H1 (cell line): Measurements from ENCODE around the gene GFAP. TPM values are rescaled to one million over a fixed set of nuclear protein-coding genes. Genes with fewer than 3 reads are reported as not detected.

ENCODE experiments used
- CHD7 ChIP-seq: fragments of 300-600 bp; sonication (generic); IDR thresholded peaks from 2 replicates; pipeline ENCODE4 v1.7.1; 2012; ENCODE audit warnings: low read length, moderate library complexity, mild to moderate bottlenecking, inconsistent platforms; ENCODE audit not compliant: insufficient replicate concordance
- CTBP2 ChIP-seq: IDR thresholded peaks from 2 replicates; pipeline ENCODE4 v1.7.0; 2011; ENCODE audit warnings: borderline replicate concordance, mild to moderate bottlenecking, moderate library complexity, mixed read lengths, low read length; ENCODE audit not compliant: insufficient read depth, insufficient read length
- E2F6 ChIP-seq: IDR thresholded peaks from 2 replicates; pipeline ENCODE4 v1.6.1; 2012; ENCODE audit warnings: inconsistent platforms
- JUN ChIP-seq: IDR thresholded peaks from 2 replicates; pipeline ENCODE4 v1.6.1; 2011; ENCODE audit warnings: low read depth, mild to moderate bottlenecking, improper control_type of control experiment, low read length
- NANOG ChIP-seq: IDR thresholded peaks from 2 replicates; pipeline ENCODE4 v1.6.1; 2011; ENCODE audit warnings: low read length, low read depth, mild to moderate bottlenecking, inconsistent platforms; ENCODE audit not compliant: insufficient read depth, poor library complexity, severe bottlenecking
- NRF1 ChIP-seq: IDR thresholded peaks from 2 replicates; pipeline ENCODE4 v1.6.1; 2011; ENCODE audit warnings: mild to moderate bottlenecking, low read depth, low read length, improper control_type of control experiment
- RAD21 ChIP-seq, 2 experiments: IDR thresholded peaks in 1 of 2; conservative IDR thresholded peaks in 1 of 2; 2 replicates each; pipeline ENCODE4 v1.6.1; 2011; ENCODE audit warnings: low read depth in 2 of 2, low read length in 2 of 2, improper control_type of control experiment in 1 of 2, inconsistent platforms in 1 of 2, mild to moderate bottlenecking in 1 of 2, moderate library complexity in 1 of 2
- SP1 ChIP-seq: IDR thresholded peaks from 2 replicates; pipeline ENCODE4 v1.6.1; 2011; ENCODE audit warnings: low read depth, low read length
- ZNF274 ChIP-seq: IDR thresholded peaks from 2 replicates; pipeline ENCODE4 v1.7.0; 2012; ENCODE audit warnings: low read length, borderline replicate concordance; ENCODE audit errors: extremely low read depth
- polyA plus RNA-seq, 7 experiments: library from polyadenylated mRNA; depleted of rRNA in 3 of 7; stranded (reverse) in 5 of 7; unstranded in 2 of 7; fragments of >200 nt in 5 of 7; fragments of 200-250 nt in 2 of 7; gene quantifications; 1 replicate in 5 of 7; 2 replicates in 1 of 7; 4 replicates in 1 of 7; pipeline versions ENCODE4 v1.2.1 to v1.2.3, GENCODE V29; 2011 to 2013; ENCODE audit warnings: missing spikeins in 2 of 7, mixed read lengths in 2 of 7
- total RNA-seq: library from RNA; stranded (reverse); fragmentation: NEBNext Ultra II Directional; extraction: Animal tissue kit (Norgen Biotek cat#: 25700); gene quantifications from 2 replicates; pipeline ENCODE4 v1.2.1, GENCODE V29; 2021

Gene GFAP
- total and polyA plus RNA-seq, 2 of the 8 experiments (the other 6 are each of a cell fraction or from before 2014, with no cell fraction given): 1.3 to 1.5 TPM

- TF ChIP-seq CHD7 (no peak), ZNF274 (no peak), NANOG (no peak), NRF1 (no peak), JUN (no peak), E2F6 (no peak), CTBP2 (no peak), SP1 (no peak), RAD21 (IDR thresholded peaks at IDR 0.05 in 1 of 2, conservative IDR thresholded peaks at IDR 0.05 in 1 of 2; ENCODE audit: low read depth in 2 of 2, low read length in 2 of 2) (no peak)
Observed at GRCh38 chr17:44934745-44935105, 19.4 kb upstream of the GFAP start (continued).
